DOHH2 (cell line): ENCODE results near the gene RBPJ.

Source experiments
- H3F3A ChIP-seq: fragments of 200-600 bp; sonication (generic), shearing (Covaris generic); 2 replicates; pipeline ENCODE4 v1.6.0; 2016; ENCODE audit warnings: antibody characterized with exemption, mild to moderate bottlenecking; ENCODE audit not compliant: control insufficient read depth, insufficient read depth
- H3K27ac ChIP-seq: fragments of 200-600 bp; sonication (generic); 2 replicates; pipeline ENCODE4 v1.5.1; 2014; ENCODE audit warnings: low read depth, mild to moderate bottlenecking, low read length, moderate library complexity
- H3K27me3 ChIP-seq: fragments of 200-600 bp; sonication (generic); 2 replicates; pipeline ENCODE4 v1.6.1; 2014; ENCODE audit warnings: mild to moderate bottlenecking, low read length, mixed read lengths; ENCODE audit not compliant: control insufficient read depth
- H3K36me3 ChIP-seq: fragments of 200-600 bp; sonication (generic); 2 replicates; pipeline ENCODE4 v1.6.1; 2014; ENCODE audit warnings: mild to moderate bottlenecking, low read length, moderate library complexity, mixed read lengths; ENCODE audit not compliant: control insufficient read depth
- H3K4me1 ChIP-seq: fragments of 200-600 bp; sonication (generic); 2 replicates; pipeline ENCODE4 v1.6.1; 2014; ENCODE audit warnings: mild to moderate bottlenecking, low read length, mixed read lengths; ENCODE audit not compliant: control insufficient read depth
- H3K4me2 ChIP-seq: fragments of 200-600 bp; sonication (generic); 2 replicates; pipeline ENCODE4 v1.6.0; 2014; ENCODE audit warnings: mild to moderate bottlenecking, low read length, moderate library complexity
- H3K4me3 ChIP-seq: fragments of 200-600 bp; sonication (generic); 2 replicates; pipeline ENCODE4 v1.5.1; 2014; ENCODE audit warnings: mild to moderate bottlenecking, low read length, mixed read lengths
- H3K79me2 ChIP-seq: fragments of 200-600 bp; sonication (generic); 2 replicates; pipeline ENCODE4 v1.6.1; 2014; ENCODE audit warnings: mild to moderate bottlenecking, low read length, mixed read lengths; ENCODE audit not compliant: control insufficient read depth
- H3K9me2 ChIP-seq: fragments of 200-600 bp; sonication (generic); replicated peaks from 2 replicates; pipeline ENCODE4 v1.6.1; 2014; ENCODE audit warnings: mild to moderate bottlenecking, low read length, mixed read lengths; ENCODE audit not compliant: control insufficient read depth
- H3K9me3 ChIP-seq: fragments of 200-600 bp; sonication (generic); 2 replicates; pipeline ENCODE4 v1.6.1; 2014; ENCODE audit warnings: antibody characterized with exemption, low read length, mixed read lengths; ENCODE audit not compliant: control insufficient read depth, insufficient read depth
- H4K20me1 ChIP-seq: fragments of 200-600 bp; sonication (generic); 2 replicates; pipeline ENCODE4 v1.6.0; 2014; ENCODE audit warnings: low read depth, mild to moderate bottlenecking, antibody characterized with exemption, low read length, moderate library complexity; ENCODE audit not compliant: control insufficient read depth, insufficient read depth
- CTCF ChIP-seq: fragments of 200-600 bp; sonication (generic); IDR thresholded peaks from one replicate; pipeline ENCODE4 v1.5.1; 2014; ENCODE audit warnings: antibody characterized with exemption, mild to moderate bottlenecking, low read depth, low read length; ENCODE audit not compliant: poor library complexity, severe bottlenecking
- EZH2phosphoT487 ChIP-seq: fragments of 200-600 bp; sonication (generic); IDR thresholded peaks from 2 replicates; pipeline ENCODE4 v1.6.1; 2017; ENCODE audit warnings: borderline replicate concordance, mild to moderate bottlenecking, antibody characterized with exemption, low read length, moderate library complexity, mixed read lengths

RBPJ gene

GRCh38 chr4:26321373-26322221 lies 783 bp downstream of the RBPJ start:
- no peak overlapping the region for H3K27ac ChIP-seq
- H3F3A ChIP-seq: peaks cover 6% of the 10 kb centered on the region; the same call in 1 of the 2 replicates
- peaks cover 36% of the 10 kb centered on the region for H3K4me1 ChIP-seq
- peak overlapping the region; percentile 85 for H3K4me2 ChIP-seq
- no peak for TF ChIP-seq EZH2phosphoT487
- TF ChIP-seq CTCF: no peak
- no peaks in the 10 kb centered on the region; the same call in 1 of the 2 replicates for H3K36me3 ChIP-seq
- H3K9me3 ChIP-seq: no peaks in the 10 kb centered on the region
- no peaks in the 10 kb centered on the region for H3K9me2 ChIP-seq
- H3K27me3 ChIP-seq: no peaks in the 10 kb centered on the region
- H4K20me1 ChIP-seq: peaks cover 32% of the 10 kb centered on the region
- peaks cover 73% of the 10 kb centered on the region for H3K79me2 ChIP-seq
- H3K4me3 ChIP-seq: peak overlapping the region; percentile 94

GRCh38 chr4:26322346-26322745 lies 1.5 kb downstream of the RBPJ start:
- Histone ChIP-seq H3K27ac (no peak overlapping the region), H3K4me3 (peak overlapping the region; percentile 94), H3K27me3 (no peaks in the 10 kb centered on the region), H3K9me3 (no peaks in the 10 kb centered on the region), H3K36me3 (no peaks in the 10 kb centered on the region; the same call in 1 of the 2 replicates), H3K4me2 (peak overlapping the region; percentile 85), H3F3A (peaks cover 6% of the 10 kb centered on the region; the same call in 1 of the 2 replicates), H3K79me2 (peaks cover 80% of the 10 kb centered on the region), H3K4me1 (peaks cover 36% of the 10 kb centered on the region), H3K9me2 (no peaks in the 10 kb centered on the region), H4K20me1 (peaks cover 37% of the 10 kb centered on the region)
- TF ChIP-seq CTCF (no peak), EZH2phosphoT487 (no peak)

- Histone ChIP-seq H3K27ac (no peak overlapping the region), H3K79me2 (peaks cover 89% of the 10 kb centered on the region), H3K9me3 (no peaks in the 10 kb centered on the region), H3K4me3 (0 out of 2 replicates have a peak overlapping the region, but pooled peaks have one; percentile 14), H3K27me3 (no peaks in the 10 kb centered on the region), H3K4me2 (peak overlapping the region; percentile 85), H3K9me2 (no peaks in the 10 kb centered on the region), H3K4me1 (peaks cover 27% of the 10 kb centered on the region), H3F3A (no peaks in the 10 kb centered on the region), H3K36me3 (no peaks in the 10 kb centered on the region; the same call in 1 of the 2 replicates), H4K20me1 (peaks cover 39% of the 10 kb centered on the region)
- TF ChIP-seq EZH2phosphoT487 (no peak), CTCF (no peak)
Measured at GRCh38 chr4:26323821-26324220, 3.0 kb downstream of the RBPJ start.
